ENCODE measurements around the gene PTGIS.

The PTGIS gene

GRCh38 chr20:49542514-49542991, 25.4 kb downstream of the PTGIS start:
- H3K4me3 ChIP-seq (ENCODE audit: low read depth, low read length), result no peak overlapping the region
- DNase-seq (ENCODE audit: low read depth), result no peak
- TF ChIP-seq CTCF (IDR thresholded peaks at IDR 0.05; ENCODE audit: control insufficient read depth, extremely low read depth, insufficient read depth), result no peak

- peak; percentile 58 for DNase-seq (ENCODE audit: low read depth)
- peak; percentile 96 for TF ChIP-seq CTCF (IDR thresholded peaks at IDR 0.05; ENCODE audit: control insufficient read depth, extremely low read depth, insufficient read depth)
Observed at GRCh38 chr20:49541733-49542513, 26.0 kb downstream of the PTGIS start.

DNA sequence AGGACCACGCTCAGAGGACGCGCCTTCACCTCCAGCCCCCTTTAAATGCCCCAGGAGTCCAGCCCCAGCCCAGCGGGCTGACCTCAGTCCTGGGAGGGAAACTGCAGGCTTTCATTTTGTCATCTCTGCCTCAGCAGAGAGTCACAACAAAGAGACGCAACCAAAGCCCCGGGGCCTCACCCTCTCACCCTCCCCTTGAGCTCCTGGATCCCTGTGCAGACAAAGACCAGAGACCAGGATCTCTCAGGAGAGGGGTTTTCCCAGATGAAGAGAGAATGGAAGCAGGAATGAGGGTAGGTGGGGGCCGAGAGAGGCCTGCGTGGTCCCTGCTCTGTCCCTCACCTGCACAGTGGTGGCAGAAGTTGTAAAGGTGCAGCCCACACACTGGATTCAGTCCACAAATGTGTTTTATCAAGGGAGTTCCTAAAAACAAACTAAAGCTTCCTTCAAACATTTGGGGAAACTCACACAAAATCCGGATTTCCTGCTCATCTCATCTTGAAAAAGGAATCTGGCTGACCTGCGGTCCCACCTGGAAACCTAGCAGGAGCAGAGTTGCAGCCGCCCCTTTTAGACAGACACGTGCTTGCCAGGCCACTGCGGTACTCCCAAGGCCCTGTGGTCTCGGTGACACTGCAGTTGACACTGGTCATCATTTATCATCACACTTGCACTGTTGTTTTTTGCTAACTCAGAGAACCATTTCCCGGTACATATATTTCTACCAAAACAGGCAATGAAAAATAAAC, 27.1 kb downstream of the PTGIS start:
- H3K4me3 ChIP-seq (ENCODE audit: low read depth, low read length), result no peak overlapping the region
- DNase-seq (ENCODE audit: low read depth), result no peak
- TF ChIP-seq CTCF (IDR thresholded peaks at IDR 0.05; ENCODE audit: control insufficient read depth, extremely low read depth, insufficient read depth), result no peak

More at GRCh38 chr20:49541733-49542513, 26.0 kb downstream of the PTGIS start:
- H3K4me3 ChIP-seq (ENCODE audit: low read depth, low read length), result no peak overlapping the region

- no peak for TF ChIP-seq CTCF (IDR thresholded peaks at IDR 0.05; ENCODE audit: control insufficient read depth, extremely low read depth, insufficient read depth)
- DNase-seq (ENCODE audit: low read depth), result no peak
- no peak overlapping the region for H3K4me3 ChIP-seq (ENCODE audit: low read depth, low read length)
Observed at GRCh38 chr20:49540232-49540620, 27.7 kb downstream of the PTGIS start.

GRCh38 chr20:49539481-49540231, 28.3 kb downstream of the PTGIS start:
- TF ChIP-seq CTCF (IDR thresholded peaks at IDR 0.05; ENCODE audit: control insufficient read depth, extremely low read depth, insufficient read depth), result no peak
- H3K4me3 ChIP-seq (ENCODE audit: low read depth, low read length), result no peak overlapping the region
- no peak for DNase-seq (ENCODE audit: low read depth)

GRCh38 chr20:49538950-49539349, 29.0 kb downstream of the PTGIS start:
- no peak for DNase-seq (ENCODE audit: low read depth)
- no peak for TF ChIP-seq CTCF (IDR thresholded peaks at IDR 0.05; ENCODE audit: control insufficient read depth, extremely low read depth, insufficient read depth)

More at GRCh38 chr20:49538950-49539349, 29.0 kb downstream of the PTGIS start:
- H3K4me3 ChIP-seq (ENCODE audit: low read depth, low read length), result no peak overlapping the region
